Urinary bladder (tissue), 4 donors: ENCODE measurements around the gene SPACDR. TPM values are rescaled to one million over a fixed set of nuclear protein-coding genes. Genes with fewer than 3 reads are reported as not detected.
"Not testable (repeated sequence)": the region's sequence is repeated elsewhere in the genome, so short reads cannot be mapped to it uniquely, and the experiment has no call there.

Source experiments
- DNase-seq: peaks from one replicate; pipeline ENCODE4 v3.0.0-alpha.2; 2015; ENCODE audit errors: extremely low spot score
- H3K27ac ChIP-seq: one replicate; pipeline ENCODE4 v1.5.1; 2013; ENCODE audit warnings: low read depth, mild to moderate bottlenecking, moderate library complexity
- H3K36me3 ChIP-seq: one replicate; pipeline ENCODE4 v1.6.1; 2013; ENCODE audit warnings: mild to moderate bottlenecking, moderate library complexity; ENCODE audit not compliant: insufficient read depth
- H3K4me1 ChIP-seq: one replicate; pipeline ENCODE4 v1.6.1; 2013; ENCODE audit warnings: mild to moderate bottlenecking, moderate library complexity; ENCODE audit not compliant: insufficient read depth
- H3K4me3 ChIP-seq: one replicate; pipeline ENCODE4 v1.5.1; 2013; ENCODE audit warnings: low read depth, low read length
- WGBS: extraction: QIAGEN DNeasy Blood & Tissue Kit; methylation state at CpG from one replicate; pipeline ENCODE4 v1.1.7; 2013; 5-methylcytosine and 5-hydroxymethylcytosine counted together
- polyA plus RNA-seq: library from polyadenylated mRNA; stranded (reverse); fragments of 200-250 nt; gene quantifications from one replicate; pipeline ENCODE4 v1.2.3, GENCODE V29; 2013
- total RNA-seq: library from RNA; depleted of rRNA; stranded (reverse); fragments of >200 nt; gene quantifications from one replicate; pipeline ENCODE4 v1.2.3, GENCODE V29; 2014
- donor health status: healthy with polysubstance abuse.
- donor health status: healthy.

Gene SPACDR
- total and polyA plus RNA-seq, 2 donors: 0.62 TPM; not detected in 1

- no peak for DNase-seq
- 74% methylated on average over 32 of the region's 32 CpGs for WGBS
- Histone ChIP-seq H3K4me1 (no peaks in the 10 kb centered on the region), H3K27ac (no peak overlapping the region), H3K36me3 (peaks cover 2% of the 10 kb centered on the region), H3K4me3 (no peak overlapping the region)
Observed at GRCh38 chr7:100466653-100467605, 2.9 kb upstream of the SPACDR start.

- Histone ChIP-seq H3K36me3 (peaks cover 2% of the 10 kb centered on the region), H3K27ac (no peak overlapping the region), H3K4me3 (no peak overlapping the region), H3K4me1 (no peaks in the 10 kb centered on the region)
- DNase-seq: no peak
- 8% methylated on average over 17 of the region's 17 CpGs for WGBS
Observed at GRCh38 chr7:100465702-100466311, 1.7 kb upstream of the SPACDR start.

GRCh38 chr7:100465299-100465698, 1.2 kb upstream of the SPACDR start:
- Histone ChIP-seq H3K27ac (no peak overlapping the region), H3K36me3 (peaks cover 2% of the 10 kb centered on the region), H3K4me1 (no peaks in the 10 kb centered on the region), H3K4me3 (no peak overlapping the region)
- DNase-seq: no peak
- 74% methylated on average over 8 of the region's 8 CpGs for WGBS

- Histone ChIP-seq H3K4me1 (no peaks in the 10 kb centered on the region), H3K4me3 (no peak overlapping the region), H3K27ac (no peak overlapping the region), H3K36me3 (peaks cover 2% of the 10 kb centered on the region)
- 92% methylated on average over 2 of the region's 2 CpGs for WGBS
- DNase-seq: no peak
Observed at GRCh38 chr7:100464791-100465190, 731 bp upstream of the SPACDR start.

GRCh38 chr7:100457033-100457432, 7.0 kb downstream of the SPACDR start:
- 93% methylated on average over 6 of the region's 6 CpGs for WGBS
- Histone ChIP-seq H3K4me1 (no peaks in the 10 kb centered on the region), H3K36me3 (no peaks in the 10 kb centered on the region), H3K4me3 (no peak overlapping the region), H3K27ac (no peak overlapping the region)
- DNase-seq: no peak

- DNase-seq: no peak
- H3K36me3 ChIP-seq: no peaks in the 10 kb centered on the region
- no peak overlapping the region for H3K27ac ChIP-seq
- H3K4me3 ChIP-seq: no peak overlapping the region
- H3K4me1 ChIP-seq: no peaks in the 10 kb centered on the region
- WGBS: 87% methylated on average over 14 of the region's 14 CpGs
Observed at GRCh38 chr7:100456562-100456961, 7.5 kb downstream of the SPACDR start.

GRCh38 chr7:100455206-100455605, 8.9 kb downstream of the SPACDR start:
- no peak overlapping the region for H3K4me3 ChIP-seq
- DNase-seq: no peak
- no peaks in the 10 kb centered on the region for H3K4me1 ChIP-seq
- 85% methylated on average over 3 of the region's 3 CpGs for WGBS
- H3K27ac ChIP-seq: no peak overlapping the region
- H3K36me3 ChIP-seq: no peaks in the 10 kb centered on the region

- H3K27ac ChIP-seq: not testable (repeated sequence)
- WGBS: 96% methylated on average over 8 of the region's 8 CpGs
Observed at GRCh38 chr7:100453854-100454253, 10.2 kb downstream of the SPACDR start.

GRCh38 chr7:100452513-100452912, 11.5 kb downstream of the SPACDR start:
- DNase-seq: no peak
- Histone ChIP-seq H3K27ac (no peak overlapping the region), H3K36me3 (no peaks in the 10 kb centered on the region), H3K4me3 (no peak overlapping the region), H3K4me1 (no peaks in the 10 kb centered on the region)
- WGBS: 85% methylated on average over 3 of the region's 3 CpGs

More at GRCh38 chr7:100453854-100454253, 10.2 kb downstream of the SPACDR start:
- H3K4me3 ChIP-seq, H3K4me1 ChIP-seq, DNase-seq, H3K36me3 ChIP-seq: not testable (repeated sequence)

GRCh38 chr7:100449190-100449795, 14.8 kb downstream of the SPACDR start:
- Histone ChIP-seq H3K27ac (no peak overlapping the region), H3K4me1 (no peaks in the 10 kb centered on the region), H3K4me3 (no peak overlapping the region), H3K36me3 (no peaks in the 10 kb centered on the region)
- WGBS: 87% methylated on average over 13 of the region's 13 CpGs
- no peak for DNase-seq

GRCh38 chr7:100447363-100447762, 16.7 kb downstream of the SPACDR start:
- 96% methylated on average over 8 of the region's 8 CpGs for whole genome bisulfite sequencing
- not testable (repeated sequence) for H3K36me3 ChIP-seq, H3K27ac ChIP-seq, DNase-seq, H3K4me1 ChIP-seq, H3K4me3 ChIP-seq

- WGBS: 72% methylated on average over 2 of the region's 2 CpGs
- Histone ChIP-seq H3K4me3 (no peak overlapping the region), H3K4me1 (no peaks in the 10 kb centered on the region), H3K27ac (no peak overlapping the region), H3K36me3 (no peaks in the 10 kb centered on the region)
- DNase-seq: no peak
Observed at GRCh38 chr7:100446040-100446439, 18.0 kb downstream of the SPACDR start.

- no peak for DNase-seq
- H3K27ac ChIP-seq: no peak overlapping the region
Observed at GRCh38 chr7:100444311-100445278, 19.5 kb downstream of the SPACDR start.

More at GRCh38 chr7:100444311-100445278, 19.5 kb downstream of the SPACDR start:
- whole genome bisulfite sequencing: 40% methylated on average over 14 of the region's 14 CpGs
- no peaks in the 10 kb centered on the region for H3K4me1 ChIP-seq
- H3K36me3 ChIP-seq: no peaks in the 10 kb centered on the region
- no peak overlapping the region for H3K4me3 ChIP-seq
